GM18508 (cell line): ENCODE data around the gene ZNF98.

Experiments used
- ATAC-seq: cut with Tn5 transposase; IDR thresholded peaks from one replicate; pipeline ENCODE4 v1.9.1; 2021; ENCODE audit warnings: moderate number of reproducible peaks; ENCODE audit not compliant: insufficient read depth, unreplicated experiment

Gene ZNF98

DNA sequence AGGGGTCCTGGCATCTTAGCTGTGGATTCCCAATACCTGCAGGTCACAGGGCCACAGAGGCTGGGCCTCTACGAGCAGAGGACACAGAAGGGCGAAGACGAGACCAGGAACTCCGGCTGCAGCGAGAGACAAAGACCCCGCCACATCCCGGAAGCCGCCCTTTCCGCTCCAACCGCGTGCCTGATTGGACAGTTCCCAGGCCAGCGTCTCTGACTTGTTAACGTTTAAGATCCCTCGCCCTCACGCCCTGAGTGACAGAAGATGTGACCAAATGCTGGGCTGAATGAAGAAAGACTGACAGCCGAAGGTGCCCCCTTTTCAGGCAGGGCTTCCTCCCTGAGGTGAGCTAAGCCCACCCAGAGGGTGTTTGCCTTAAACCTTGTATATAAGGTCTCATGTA, at the start of gene ZNF98:
ZNF98 (minus strand) TSS at position 136 of the 400 bp plus-strand sequence; CDS start at position 14, 122 bp downstream.
- no peak for ATAC-seq

DNA sequence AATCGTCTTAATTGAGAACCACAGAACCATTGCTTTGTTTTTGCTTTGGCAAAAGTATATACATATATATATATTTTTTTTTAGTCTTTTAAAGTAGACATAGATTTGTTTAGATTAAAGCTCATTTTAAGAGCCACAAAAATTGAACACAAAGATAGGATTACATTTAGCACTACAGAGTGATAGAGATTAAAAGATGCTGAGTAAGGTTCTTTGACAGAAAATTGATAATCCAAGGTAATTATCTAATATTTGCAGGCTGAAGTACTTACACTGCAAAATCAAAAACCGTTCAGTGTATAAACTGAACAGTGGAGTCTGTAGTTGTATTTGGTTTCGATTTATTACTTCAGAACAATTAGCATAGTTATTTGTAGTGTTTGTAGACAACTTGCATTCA, 24.5 kb upstream of the ZNF98 start:
- no peak for ATAC-seq

DNA sequence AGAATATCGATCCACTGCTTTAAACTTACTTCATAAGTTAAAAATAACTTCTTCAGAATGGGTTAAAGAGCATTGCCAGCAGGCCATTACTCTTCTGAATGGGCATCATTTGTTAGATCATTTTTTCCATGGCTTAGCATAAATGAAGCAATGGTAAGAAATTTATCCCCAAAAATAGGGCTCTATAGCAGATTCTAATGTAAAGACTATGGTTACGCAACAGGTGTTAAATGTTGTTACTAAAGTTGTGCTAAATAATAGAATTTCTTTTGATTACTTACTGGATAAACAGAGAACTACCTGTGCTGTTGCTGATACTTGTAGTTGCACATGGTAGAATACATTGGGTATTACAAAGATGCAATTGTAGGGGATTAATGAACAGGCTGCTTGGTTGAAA, 15.9 kb upstream of the ZNF98 start:
- ATAC-seq: no peak

DNA sequence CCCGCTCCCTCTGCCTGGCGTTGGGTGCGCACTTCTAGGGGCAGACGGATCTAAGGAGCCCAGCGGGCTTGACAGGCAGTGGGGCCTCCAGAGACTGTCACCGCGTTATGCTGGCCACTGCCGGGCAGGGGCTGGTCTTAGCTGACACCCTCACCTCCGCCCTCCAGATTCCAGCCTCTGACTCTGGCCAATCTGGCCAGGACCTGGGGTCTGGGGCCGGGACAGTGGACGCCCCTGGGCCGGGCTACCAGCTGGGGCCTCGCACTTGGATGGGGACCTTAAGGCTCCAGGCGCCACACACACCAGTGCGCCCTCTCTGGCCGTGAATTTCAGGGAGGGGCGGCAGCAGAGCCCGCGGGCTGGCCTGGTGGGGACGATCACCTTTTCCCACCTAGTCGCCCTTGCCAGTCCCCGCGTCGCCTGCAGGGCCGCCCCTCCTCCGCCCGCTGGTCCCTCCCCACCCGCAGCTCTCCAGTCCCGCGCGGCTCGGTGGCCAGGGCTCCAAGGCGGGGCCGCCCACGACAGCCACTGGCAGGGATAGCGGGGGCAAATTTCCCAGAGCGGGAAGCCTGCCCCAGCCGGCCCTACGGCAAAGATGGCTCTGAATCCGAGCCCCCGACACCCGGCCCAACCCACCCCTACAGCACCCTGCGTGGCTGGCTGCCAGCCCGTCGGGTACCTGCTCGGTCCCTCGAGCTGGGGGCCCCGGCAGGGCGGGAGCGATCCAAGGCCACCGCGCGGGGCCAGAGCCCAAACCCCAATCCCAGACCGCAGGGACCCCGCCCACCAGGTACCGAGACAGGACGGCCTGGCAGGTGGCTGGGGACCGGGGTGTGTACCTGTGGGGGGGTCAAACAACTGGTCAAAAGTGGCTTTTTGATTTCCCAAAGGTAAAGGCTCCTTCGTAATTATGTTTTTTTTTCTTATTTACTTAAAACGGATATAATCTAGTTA, 6.1 kb upstream of the ZNF98 start:
- no peak for ATAC-seq

DNA sequence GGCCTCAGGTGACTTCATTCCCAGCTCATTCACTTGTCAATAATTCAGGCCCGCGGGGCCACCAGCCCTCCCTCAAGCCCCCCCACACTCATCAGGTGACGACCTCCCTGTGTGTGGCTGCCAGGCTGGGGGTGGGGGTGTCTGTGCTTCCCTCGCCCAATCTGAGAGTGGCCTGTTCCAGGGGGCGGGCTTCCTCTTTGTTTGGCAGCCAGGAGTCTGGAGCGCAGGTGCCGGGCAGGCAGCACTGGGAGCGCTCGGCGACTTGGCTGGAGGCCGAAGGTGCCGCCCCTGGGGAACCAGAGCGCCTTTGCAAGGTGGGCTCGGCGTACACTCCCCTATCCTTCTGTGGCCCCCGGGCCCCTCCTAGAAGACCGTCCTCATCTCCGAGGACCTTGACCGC, 5.4 kb upstream of the ZNF98 start:
- ATAC-seq: no peak

DNA sequence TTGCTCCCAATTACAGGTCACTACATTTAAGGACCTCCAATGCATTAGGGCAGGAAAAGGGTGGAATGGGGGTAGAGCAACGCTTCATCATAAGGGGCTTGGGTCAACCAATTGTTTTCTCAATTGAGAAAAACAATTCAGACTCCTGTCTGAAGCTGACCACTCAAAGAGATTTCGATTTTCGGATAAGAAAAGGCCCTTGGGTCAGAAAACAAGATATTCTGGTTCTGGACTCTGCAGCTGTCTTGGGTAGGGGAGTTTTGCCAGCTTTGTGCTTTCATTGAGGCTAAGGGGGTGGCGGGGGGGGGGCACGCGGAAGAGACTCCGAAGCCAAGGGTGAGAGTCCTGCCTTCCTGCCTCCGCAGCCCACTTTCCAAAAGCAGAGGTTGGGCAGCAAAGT, 4.8 kb upstream of the ZNF98 start:
- no peak for ATAC-seq

DNA sequence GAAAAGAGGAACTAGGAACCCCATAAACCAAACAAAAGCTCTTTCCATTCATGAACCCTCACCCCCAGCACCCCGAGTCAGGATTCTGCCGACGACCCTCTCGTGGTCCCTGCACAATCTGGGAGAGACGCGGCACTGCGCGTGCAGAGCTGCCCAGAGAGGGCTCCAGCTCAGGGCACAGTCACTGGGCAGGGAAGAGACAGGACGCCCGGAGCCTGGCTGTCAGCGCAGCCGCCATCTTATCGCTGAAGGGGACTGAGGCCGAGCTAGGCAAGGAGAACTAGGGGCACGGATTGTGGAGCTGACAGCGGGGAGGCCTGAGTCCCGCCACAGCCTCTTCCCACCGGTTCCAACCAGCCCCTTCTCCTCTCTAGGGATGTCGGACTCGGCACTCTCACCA, 349 bp downstream of the ZNF98 start:
- no peak for ATAC-seq

DNA sequence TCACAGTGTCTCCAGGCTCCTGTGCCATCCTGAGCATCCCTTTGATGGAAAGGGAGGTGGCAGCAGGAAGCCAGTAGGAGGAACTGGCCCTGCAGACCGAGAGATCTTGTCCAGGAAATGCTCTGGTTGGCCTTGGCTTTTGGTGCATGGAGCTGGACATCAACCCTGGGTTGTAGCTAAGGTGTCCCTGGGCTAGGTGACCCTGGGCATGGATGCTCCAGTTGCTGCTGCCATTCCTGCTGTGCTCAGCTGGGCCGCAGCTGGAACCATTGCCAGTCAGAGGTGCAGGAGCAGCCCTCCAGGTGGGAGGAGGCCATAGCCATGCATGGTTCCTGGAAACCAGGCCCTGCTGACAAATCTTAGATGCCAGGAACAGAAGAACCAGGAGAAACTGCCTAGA, 67.5 kb downstream of the ZNF98 start:
- ATAC-seq: no peak
